HepG2 (cell line): ENCODE data around the gene ADGRB2. TPM values are rescaled to one million over a fixed set of nuclear protein-coding genes. Genes with fewer than 3 reads are reported as not detected.

Source experiments
- ATAC-seq: fragments of 200-7000 bp; cut with Tn5 transposase; 3 replicates; pipeline ENCODE4 v1.9.1; 2020; ENCODE audit warnings: mild to moderate bottlenecking, moderate library complexity
- BruUV-seq: library from RNA; stranded (reverse); fragments of 400-500 nt; replicated peaks from 2 replicates; lab custom pipeline; 2021; lab: Mats Ljungman, UMichigan
- CTCF ChIA-PET: fragments of 300-600 bp; formaldehyde crosslinking; extraction: SDS; loops from one replicate; lab custom pipeline; 2021; ENCODE audit warnings: low total read pairs, inconsistent platforms, low intra/inter-chr PET ratio; lab: Yijun Ruan, JAX
- POLR2A ChIA-PET: fragments of 350-600 bp; sonication (Branson Sonifier 250); formaldehyde crosslinking; loops from one replicate; lab custom pipeline; 2020; ENCODE audit warnings: antibody characterized with exemption, inconsistent platforms; lab: Yijun Ruan, JAX
- DNase-seq: peaks from one replicate; pipeline ENCODE4 v3.0.0-alpha.2; 2015; ENCODE audit warnings: low spot score
- FAIRE-seq: peaks from 3 replicates; lab custom pipeline; 2011; peaks lifted over from hg19 to GRCh38; lab: Jason Lieb, UNC
- H2AFZ ChIP-seq: one replicate; pipeline ENCODE4 v1.6.1; 2011; ENCODE audit warnings: low read length, inconsistent platforms
- H3K27ac ChIP-seq: fragments of 300-600 bp; 3 replicates; pipeline ENCODE4 v1.8.0; 2011; ENCODE audit warnings: mixed run types, mild to moderate bottlenecking, mixed read lengths, low read length, inconsistent platforms; ENCODE audit not compliant: insufficient read depth; ENCODE audit errors: extremely low read length
- H3K27me3 ChIP-seq, 2 experiments: fragments of 200-600 bp in 1 of 2; 2 replicates in 1 of 2; 3 replicates in 1 of 2; pipeline versions ENCODE4 v1.6.0 to v1.8.0; 2011; ENCODE audit warnings: low read length in 2 of 2, mild to moderate bottlenecking in 2 of 2, moderate library complexity in 2 of 2, inconsistent platforms in 1 of 2; ENCODE audit not compliant: insufficient read depth in 2 of 2, control insufficient read depth in 1 of 2
- H3K36me3 ChIP-seq, 2 experiments: fragments of 200-600 bp in 1 of 2; replicated peaks in 1 of 2; 2 replicates in 1 of 2; 3 replicates in 1 of 2; pipeline versions ENCODE4 v1.5.1 to v1.8.0; 2011; ENCODE audit warnings: low read length in 2 of 2, inconsistent platforms in 1 of 2; ENCODE audit not compliant: insufficient read depth in 2 of 2, control insufficient read depth in 1 of 2
- H3K4me1 ChIP-seq: 2 replicates; pipeline ENCODE4 v1.5.1; 2012; ENCODE audit warnings: low read length, inconsistent platforms; ENCODE audit not compliant: insufficient read depth
- H3K4me2 ChIP-seq: 2 replicates; pipeline ENCODE4 v1.6.0; 2011; ENCODE audit warnings: low read depth, low read length, inconsistent platforms
- H3K4me3 ChIP-seq, 3 experiments: fragments of 200-600 bp in 1 of 3; sonication (generic), shearing (Covaris generic) in 1 of 3; replicated peaks in 1 of 3; 2 replicates each; pipeline ENCODE4 v1.5.1; 2011 to 2016; ENCODE audit warnings: low read length in 3 of 3, inconsistent platforms in 2 of 3, low read depth in 2 of 3, mild to moderate bottlenecking in 2 of 3, control low read depth in 1 of 3, mixed read lengths in 1 of 3; ENCODE audit not compliant: insufficient read depth in 1 of 3
- H3K79me2 ChIP-seq: one replicate; pipeline ENCODE4 v1.6.1; 2011; ENCODE audit warnings: low read length, inconsistent platforms; ENCODE audit not compliant: insufficient read depth
- H3K9ac ChIP-seq: 2 replicates; pipeline ENCODE4 v1.6.0; 2011; ENCODE audit warnings: mild to moderate bottlenecking, low read depth, low read length, inconsistent platforms; ENCODE audit not compliant: insufficient read depth
- H3K9me3 ChIP-seq: 2 replicates; pipeline ENCODE4 v1.5.1; 2012; ENCODE audit warnings: mild to moderate bottlenecking, low read length
- H4K20me1 ChIP-seq: 2 replicates; pipeline ENCODE4 v1.6.0; 2011; ENCODE audit warnings: inconsistent platforms, mild to moderate bottlenecking, low read length, moderate library complexity; ENCODE audit not compliant: insufficient read depth
- CBX5 ChIP-seq: sonication (generic); formaldehyde crosslinking; IDR thresholded peaks from 2 replicates; pipeline ENCODE4 v1.4.0; 2020; ENCODE audit warnings: missing genetic modification reagents, borderline replicate concordance
- TMF1 ChIP-seq: sonication (generic); formaldehyde crosslinking; IDR thresholded peaks from 2 replicates; pipeline ENCODE4 v1.8.1; 2022; ENCODE audit warnings: low read depth, missing genetic modification reagents
- ZNF282 ChIP-seq: fragments of 450-650 bp; IDR thresholded peaks from 2 replicates; pipeline ENCODE4 v1.6.1; 2018; ENCODE audit not compliant: partially characterized antibody
- ZNF331 ChIP-seq: sonication (generic); formaldehyde crosslinking; IDR thresholded peaks from 2 replicates; pipeline ENCODE4 v1.4.0; 2020; ENCODE audit warnings: missing genetic modification reagents
- ZNF337 ChIP-seq: sonication (generic); formaldehyde crosslinking; IDR thresholded peaks from 2 replicates; pipeline ENCODE4 v1.5.1; 2020; ENCODE audit warnings: missing genetic modification reagents, low read depth, mild to moderate bottlenecking, borderline replicate concordance
- ZNF790 ChIP-seq: sonication (generic); formaldehyde crosslinking; IDR thresholded peaks from 2 replicates; pipeline ENCODE4 v1.8.0; 2022; ENCODE audit warnings: missing genetic modification reagents, mild to moderate bottlenecking, borderline replicate concordance
- ZNF891 ChIP-seq: sonication (generic); formaldehyde crosslinking; IDR thresholded peaks from 2 replicates; pipeline ENCODE4 v1.5.0; 2020; ENCODE audit warnings: mild to moderate bottlenecking, missing genetic modification reagents
- WGBS: methylation state at CpG from one replicate; pipeline ENCODE4 v1.1.6; 2017; ENCODE audit warnings: low lambda C conversion rate; 5-methylcytosine and 5-hydroxymethylcytosine counted together
- in situ Hi-C: cut with HindIII; loops from 2 replicates; pipeline ENCODE4 v1.10.0; 2017; ENCODE audit warnings: low pct_unique_long_range_greater_than_20kb; ENCODE audit not compliant: extremely low pct_ligation_motif_present
- intact Hi-C: fragments of 100-400 bp; cut with micrococcal nuclease; formaldehyde crosslinking; loops from one replicate; pipeline ENCODE4 v1.10.0; 2022; ENCODE audit not compliant: unreplicated experiment
- polyA plus RNA-seq, 8 experiments: library from polyadenylated mRNA; depleted of rRNA in 3 of 8; stranded (reverse) in 7 of 8; unstranded in 1 of 8; fragments of >200 nt; fragmentation: Illumina TruSeq in 4 of 8; extraction: Trizol in 4 of 8; gene quantifications; 2 replicates each; pipeline versions ENCODE4 v1.2.1 to v1.2.3, GENCODE V29; 2011 to 2016; ENCODE audit warnings: low read depth in 4 of 8, missing spikeins in 1 of 8, mixed read lengths in 1 of 8; ENCODE audit not compliant: insufficient read depth in 1 of 8
- total RNA-seq, 5 experiments: library from RNA; depleted of rRNA; stranded (reverse); fragments of >200 nt; fragmentation: Illumina TruSeq; extraction: Trizol; gene quantifications; 2 replicates each; pipeline ENCODE4 v1.2.3, GENCODE V29; 2016; ENCODE audit warnings: low read depth in 1 of 5
- TF ChIP-seq, protein P1 (sequence below): sonication (generic); formaldehyde crosslinking; IDR thresholded peaks from 2 replicates; pipeline ENCODE4 v1.4.0; 2020; ENCODE audit warnings: missing genetic modification reagents, borderline replicate concordance
- TF ChIP-seq, protein P2 (sequence below), 2 experiments: fragments of 450-650 bp in 1 of 2; sonication (generic) in 1 of 2; formaldehyde crosslinking in 1 of 2; IDR thresholded peaks; 2 replicates each; pipeline versions ENCODE4 v1.6.1 to v1.8.0; 2016 to 2022; ENCODE audit warnings: antibody characterized with exemption in 1 of 2, mild to moderate bottlenecking in 1 of 2, missing genetic modification reagents in 1 of 2

The ADGRB2 gene
- total and polyA plus RNA-seq, 2 of the 13 experiments (the other 11 are each of a cell fraction or from before 2014, with no cell fraction given), result 0.03 to 0.09 TPM

DNA sequence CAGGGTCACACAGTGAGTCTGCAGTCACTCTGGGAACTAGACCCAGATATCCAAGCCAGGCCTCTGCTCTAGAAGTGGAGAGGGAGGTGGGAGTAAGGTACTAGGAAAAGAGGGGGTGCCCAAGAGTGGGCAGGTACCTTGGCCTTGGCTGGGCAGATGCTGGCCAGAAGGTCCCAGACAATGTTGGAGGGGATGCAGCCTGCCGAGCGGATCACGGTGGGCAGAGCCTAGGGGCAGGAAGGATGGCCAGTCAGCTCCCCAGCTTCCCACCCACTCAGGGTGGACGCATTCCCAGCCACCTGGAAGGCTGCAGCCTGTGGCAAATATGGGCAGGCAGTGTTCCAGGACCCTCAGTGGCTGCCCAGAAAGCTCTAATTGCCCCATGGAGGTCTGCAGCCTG is 28.4 kb upstream of the ADGRB2 start (continued):
- TF ChIP-seq, protein P1, sequence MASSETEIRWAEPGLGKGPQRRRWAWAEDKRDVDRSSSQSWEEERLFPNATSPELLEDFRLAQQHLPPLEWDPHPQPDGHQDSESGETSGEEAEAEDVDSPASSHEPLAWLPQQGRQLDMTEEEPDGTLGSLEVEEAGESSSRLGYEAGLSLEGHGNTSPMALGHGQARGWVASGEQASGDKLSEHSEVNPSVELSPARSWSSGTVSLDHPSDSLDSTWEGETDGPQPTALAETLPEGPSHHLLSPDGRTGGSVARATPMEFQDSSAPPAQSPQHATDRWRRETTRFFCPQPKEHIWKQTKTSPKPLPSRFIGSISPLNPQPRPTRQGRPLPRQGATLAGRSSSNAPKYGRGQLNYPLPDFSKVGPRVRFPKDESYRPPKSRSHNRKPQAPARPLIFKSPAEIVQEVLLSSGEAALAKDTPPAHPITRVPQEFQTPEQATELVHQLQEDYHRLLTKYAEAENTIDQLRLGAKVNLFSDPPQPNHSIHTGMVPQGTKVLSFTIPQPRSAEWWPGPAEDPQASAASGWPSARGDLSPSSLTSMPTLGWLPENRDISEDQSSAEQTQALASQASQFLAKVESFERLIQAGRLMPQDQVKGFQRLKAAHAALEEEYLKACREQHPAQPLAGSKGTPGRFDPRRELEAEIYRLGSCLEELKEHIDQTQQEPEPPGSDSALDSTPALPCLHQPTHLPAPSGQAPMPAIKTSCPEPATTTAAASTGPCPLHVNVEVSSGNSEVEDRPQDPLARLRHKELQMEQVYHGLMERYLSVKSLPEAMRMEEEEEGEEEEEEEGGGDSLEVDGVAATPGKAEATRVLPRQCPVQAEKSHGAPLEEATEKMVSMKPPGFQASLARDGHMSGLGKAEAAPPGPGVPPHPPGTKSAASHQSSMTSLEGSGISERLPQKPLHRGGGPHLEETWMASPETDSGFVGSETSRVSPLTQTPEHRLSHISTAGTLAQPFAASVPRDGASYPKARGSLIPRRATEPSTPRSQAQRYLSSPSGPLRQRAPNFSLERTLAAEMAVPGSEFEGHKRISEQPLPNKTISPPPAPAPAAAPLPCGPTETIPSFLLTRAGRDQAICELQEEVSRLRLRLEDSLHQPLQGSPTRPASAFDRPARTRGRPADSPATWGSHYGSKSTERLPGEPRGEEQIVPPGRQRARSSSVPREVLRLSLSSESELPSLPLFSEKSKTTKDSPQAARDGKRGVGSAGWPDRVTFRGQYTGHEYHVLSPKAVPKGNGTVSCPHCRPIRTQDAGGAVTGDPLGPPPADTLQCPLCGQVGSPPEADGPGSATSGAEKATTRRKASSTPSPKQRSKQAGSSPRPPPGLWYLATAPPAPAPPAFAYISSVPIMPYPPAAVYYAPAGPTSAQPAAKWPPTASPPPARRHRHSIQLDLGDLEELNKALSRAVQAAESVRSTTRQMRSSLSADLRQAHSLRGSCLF (CRISPR knock-in tag), result no peak
- TF ChIP-seq ZNF891 (no peak), ZNF331 (CRISPR knock-in tag) (no peak), CBX5 (CRISPR knock-in tag) (no peak), ZNF282 (no peak), ZNF790 (CRISPR knock-in tag) (no peak), ZNF337 (CRISPR knock-in tag) (no peak)

DNA sequence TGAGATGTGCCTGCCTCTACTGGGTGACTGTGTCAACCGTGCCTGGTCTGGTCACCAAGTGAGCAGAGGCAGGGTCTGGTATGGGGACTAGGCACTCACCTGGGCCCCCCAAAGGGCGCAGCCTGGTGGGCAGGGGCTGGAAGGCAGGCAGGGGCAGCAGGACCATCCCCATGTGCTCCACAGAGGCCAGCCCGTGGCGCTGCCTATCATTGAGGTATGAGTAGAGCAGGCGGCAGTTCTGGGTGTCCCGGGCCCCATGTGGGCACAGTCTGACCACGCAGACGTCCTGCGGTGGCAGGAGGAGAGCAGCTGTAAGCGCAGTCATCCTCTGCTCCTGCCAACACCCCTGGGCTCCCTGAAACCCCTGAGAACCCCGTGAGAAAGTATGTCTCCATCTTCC is 28.0 kb upstream of the ADGRB2 start:
- H3K27ac ChIP-seq, result no peak overlapping the region
- no peaks in the 10 kb centered on the region for H3K79me2 ChIP-seq
- BruUV-seq, result no TSS peak
- DNase-seq (no peak), ATAC-seq (no peak), FAIRE-seq (no peak)
- intact Hi-C loops, result no loop called here
- no peak overlapping the region for H2AFZ ChIP-seq
- WGBS, result 0% methylated on average over 1 of the region's 11 CpGs
- no peaks in the 10 kb centered on the region for H3K9me3 ChIP-seq
- H4K20me1 ChIP-seq, result no peaks in the 10 kb centered on the region
- CTCF ChIA-PET, result no interaction called here
- no peak overlapping the region for H3K9ac ChIP-seq
- no peak overlapping the region for H3K4me3 ChIP-seq
- no peaks in the 10 kb centered on the region for H3K36me3 ChIP-seq
- in situ Hi-C loops, result no loop called here
- POLR2A ChIA-PET, result no interaction called here
- H3K4me1 ChIP-seq, result peaks cover 22% of the 10 kb centered on the region
- peaks cover 3 to 24% of the 10 kb centered on the region in 2 experiments; a peak in 3 of 5 replicates for H3K27me3 ChIP-seq
- no peak overlapping the region for H3K4me2 ChIP-seq
- TF ChIP-seq, protein P2, sequence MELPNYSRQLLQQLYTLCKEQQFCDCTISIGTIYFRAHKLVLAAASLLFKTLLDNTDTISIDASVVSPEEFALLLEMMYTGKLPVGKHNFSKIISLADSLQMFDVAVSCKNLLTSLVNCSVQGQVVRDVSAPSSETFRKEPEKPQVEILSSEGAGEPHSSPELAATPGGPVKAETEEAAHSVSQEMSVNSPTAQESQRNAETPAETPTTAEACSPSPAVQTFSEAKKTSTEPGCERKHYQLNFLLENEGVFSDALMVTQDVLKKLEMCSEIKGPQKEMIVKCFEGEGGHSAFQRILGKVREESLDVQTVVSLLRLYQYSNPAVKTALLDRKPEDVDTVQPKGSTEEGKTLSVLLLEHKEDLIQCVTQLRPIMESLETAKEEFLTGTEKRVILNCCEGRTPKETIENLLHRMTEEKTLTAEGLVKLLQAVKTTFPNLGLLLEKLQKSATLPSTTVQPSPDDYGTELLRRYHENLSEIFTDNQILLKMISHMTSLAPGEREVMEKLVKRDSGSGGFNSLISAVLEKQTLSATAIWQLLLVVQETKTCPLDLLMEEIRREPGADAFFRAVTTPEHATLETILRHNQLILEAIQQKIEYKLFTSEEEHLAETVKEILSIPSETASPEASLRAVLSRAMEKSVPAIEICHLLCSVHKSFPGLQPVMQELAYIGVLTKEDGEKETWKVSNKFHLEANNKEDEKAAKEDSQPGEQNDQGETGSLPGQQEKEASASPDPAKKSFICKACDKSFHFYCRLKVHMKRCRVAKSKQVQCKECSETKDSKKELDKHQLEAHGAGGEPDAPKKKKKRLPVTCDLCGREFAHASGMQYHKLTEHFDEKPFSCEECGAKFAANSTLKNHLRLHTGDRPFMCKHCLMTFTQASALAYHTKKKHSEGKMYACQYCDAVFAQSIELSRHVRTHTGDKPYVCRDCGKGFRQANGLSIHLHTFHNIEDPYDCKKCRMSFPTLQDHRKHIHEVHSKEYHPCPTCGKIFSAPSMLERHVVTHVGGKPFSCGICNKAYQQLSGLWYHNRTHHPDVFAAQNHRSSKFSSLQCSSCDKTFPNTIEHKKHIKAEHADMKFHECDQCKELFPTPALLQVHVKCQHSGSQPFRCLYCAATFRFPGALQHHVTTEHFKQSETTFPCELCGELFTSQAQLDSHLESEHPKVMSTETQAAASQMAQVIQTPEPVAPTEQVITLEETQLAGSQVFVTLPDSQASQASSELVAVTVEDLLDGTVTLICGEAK (IDR thresholded peaks at IDR 0.05), result no peak
- TF ChIP-seq, protein P2 (CRISPR knock-in tag; IDR thresholded peaks at IDR 0.05), result no peak
- TF ChIP-seq TMF1 (CRISPR knock-in tag) (no peak), ZNF337 (CRISPR knock-in tag) (no peak)
